Naive B cell (primary cell): Measurements from ENCODE around the gene TENT5C. TPM values are rescaled to one million over a fixed set of nuclear protein-coding genes. Genes with fewer than 3 reads are reported as not detected.
"Not testable (repeated sequence)": the region's sequence is repeated elsewhere in the genome, so short reads cannot be mapped to it uniquely, and the experiment has no call there.

Experiments used
- ATAC-seq, 2 donors: fragments of 150-1000 bp; cut with Tn5 transposase; 2 replicates each; pipeline ENCODE4 v1.10.0; 2021; ENCODE audit warnings: low read depth in 2 of 2, mild to moderate bottlenecking in 2 of 2, moderate library complexity in 2 of 2
- DNase-seq: peaks from one replicate; pipeline ENCODE4 v3.0.0; 2022
- H3K27ac Mint-ChIP-seq, 6 donors: one replicate each; pipeline ENCODE4 v1.8.0; 2020 to 2022; ENCODE audit warnings: mild to moderate bottlenecking in 6 of 6, mixed read lengths in 6 of 6, moderate library complexity in 5 of 6, inconsistent platforms in 2 of 6
- H3K27me3 Mint-ChIP-seq, 3 donors: one replicate each; pipeline ENCODE4 v1.8.0; 2021 to 2022; ENCODE audit warnings: mixed read lengths in 3 of 3, mild to moderate bottlenecking in 1 of 3
- H3K36me3 Mint-ChIP-seq, 2 donors: one replicate each; pipeline ENCODE4 v1.8.0; 2020 to 2022; ENCODE audit warnings: mixed read lengths in 2 of 2, inconsistent platforms in 1 of 2, mild to moderate bottlenecking in 1 of 2
- H3K4me1 Mint-ChIP-seq, 3 donors: one replicate each; pipeline ENCODE4 v1.8.0; 2020 to 2022; ENCODE audit warnings: mixed read lengths in 3 of 3, inconsistent platforms in 1 of 3, mild to moderate bottlenecking in 1 of 3, moderate library complexity in 1 of 3
- H3K4me3 Mint-ChIP-seq, 8 donors: one replicate each; pipeline ENCODE4 v1.8.0; 2020 to 2022; ENCODE audit warnings: mild to moderate bottlenecking in 8 of 8, mixed read lengths in 8 of 8, moderate library complexity in 8 of 8, inconsistent platforms in 2 of 8
- H3K9me3 Mint-ChIP-seq, 7 donors: one replicate each; pipeline ENCODE4 v1.8.0; 2020 to 2022; ENCODE audit warnings: mixed read lengths in 7 of 7, mild to moderate bottlenecking in 5 of 7, inconsistent platforms in 2 of 7, moderate library complexity in 1 of 7
- polyA plus RNA-seq, 6 donors: library from polyadenylated mRNA; unstranded; fragments of 300-500 nt; fragmentation: Illumina TruSeq; gene quantifications; one replicate each; pipeline ENCODE4 v1.2.3, GENCODE V29; 2021; ENCODE audit warnings: low read depth in 6 of 6

TENT5C gene
- polyA plus RNA-seq = 10 to 100 TPM; 55.9 to 92.4 (median 65.2) TPM

DNA sequence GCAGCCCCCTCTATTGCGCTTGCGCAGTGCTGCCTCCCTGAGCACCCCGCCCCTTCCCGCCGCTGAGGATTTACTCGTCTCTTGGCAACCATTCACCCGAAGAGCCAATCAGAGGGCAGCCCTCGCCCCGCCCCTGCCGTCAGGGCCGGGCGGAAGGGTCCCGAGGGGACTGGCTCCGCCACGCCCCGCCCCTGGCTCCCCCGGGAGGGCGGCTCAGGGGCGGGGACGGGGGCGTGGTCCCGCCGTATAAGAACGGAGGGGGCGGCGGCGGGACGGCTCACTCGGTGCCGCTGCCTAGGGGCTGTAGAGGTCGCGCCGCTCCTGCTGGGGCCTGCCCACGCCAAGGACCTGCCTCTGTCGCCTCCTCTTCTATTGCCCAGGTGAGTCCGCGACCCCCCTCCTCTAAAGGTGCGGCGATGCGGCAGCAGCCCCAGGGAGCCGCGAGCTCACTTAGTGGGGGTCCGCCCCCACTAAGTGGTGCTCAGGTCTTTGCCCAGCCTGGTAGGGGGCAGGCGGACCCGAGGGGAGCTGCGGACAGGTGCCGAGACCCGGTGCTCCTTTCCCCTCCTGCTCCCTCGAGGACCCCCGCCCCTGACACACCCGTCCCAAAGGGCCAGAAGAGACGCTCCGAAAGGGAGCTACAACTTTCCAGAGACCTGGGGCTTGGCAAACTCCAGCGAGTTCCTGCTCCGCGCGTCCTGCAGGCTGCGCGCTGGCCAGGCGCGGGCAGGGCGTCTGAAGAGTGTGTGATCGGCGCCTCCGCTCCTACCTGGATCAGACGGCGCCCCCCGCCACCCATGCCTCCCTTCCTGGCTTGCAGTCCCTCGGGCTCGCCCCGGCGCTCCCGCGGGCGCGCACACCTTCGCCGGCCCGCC lies at the start of gene TENT5C:
TENT5C (plus strand) TSS at position 275 of the 875 bp plus-strand sequence. CDS start 16,821 bp downstream, outside the sequence.
- Mint-ChIP-seq H3K27ac (peak within 1 kb of the TSS; percentile 99 to 100 (median 100)), H3K36me3 (peaks cover 12 to 16% of the 10 kb centered on the region in 2 donors), H3K9me3 (no peaks in the 10 kb centered on the region), H3K27me3 (no peaks in the 10 kb centered on the region), H3K4me3 (peak within 1 kb of the TSS; percentile 97 to 100 (median 99)), H3K4me1 (peaks cover 46 to 56% (median 54%) of the 10 kb centered on the region in 3 donors)
- ATAC-seq (peak; percentile 75 to 80), DNase-seq (peak; percentile 99)

DNA sequence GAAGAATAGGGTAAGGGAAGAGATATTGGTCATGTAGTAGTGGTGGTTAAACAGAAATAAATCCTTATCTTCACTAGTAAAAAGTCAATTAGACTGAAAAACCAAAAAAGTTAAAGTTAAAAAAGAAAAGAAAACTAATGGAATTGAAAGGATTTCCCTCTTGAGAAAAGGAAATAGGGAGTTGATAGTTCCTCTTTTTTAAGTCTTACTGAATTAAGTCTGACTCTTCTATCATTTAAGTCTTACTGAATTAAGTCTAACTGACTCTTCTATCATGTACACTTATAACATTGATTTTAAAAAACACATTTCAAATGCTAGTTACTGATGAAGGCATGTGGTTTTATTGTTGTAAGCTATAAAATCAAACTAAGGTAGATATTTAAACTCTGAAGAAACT lies 49.5 kb upstream of the TENT5C start:
- no peak overlapping the region for H3K27ac Mint-ChIP-seq
- H3K36me3 Mint-ChIP-seq = peaks cover 10 to 14% of the 10 kb centered on the region in 2 donors
- H3K4me1 Mint-ChIP-seq = peaks cover 0 to 6% (median 4%) of the 10 kb centered on the region in 3 donors
- H3K4me3 Mint-ChIP-seq = no peak overlapping the region
- ATAC-seq (no peak), DNase-seq (no peak)
- H3K9me3 Mint-ChIP-seq = peaks cover 5 to 13% (median 10%) of the 10 kb centered on the region in 7 donors
- peaks cover 0 to 6% (median 4%) of the 10 kb centered on the region in 3 donors for H3K27me3 Mint-ChIP-seq

DNA sequence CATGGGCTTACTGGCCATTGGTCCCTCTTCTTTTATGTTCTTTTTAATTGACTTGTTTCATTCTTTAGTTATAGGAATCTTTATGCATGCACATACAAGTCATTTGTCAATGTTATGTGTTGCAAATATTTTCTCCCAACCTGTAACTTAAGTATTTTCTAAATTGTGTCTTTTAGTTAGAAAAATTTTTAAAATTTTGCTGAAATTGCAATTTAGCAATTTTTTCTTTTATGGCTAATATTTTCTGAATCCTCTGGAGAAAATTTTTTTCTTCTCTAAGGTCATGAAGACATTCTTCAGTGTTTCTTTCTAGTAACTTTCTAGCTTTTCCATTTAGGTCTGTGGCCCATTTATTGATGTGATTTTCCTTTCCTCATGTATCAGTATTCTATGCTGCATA lies 48.9 kb upstream of the TENT5C start:
- no peak for DNase-seq
- peaks cover 10 to 14% of the 10 kb centered on the region in 2 donors for H3K36me3 Mint-ChIP-seq
- H3K9me3 Mint-ChIP-seq = peaks cover 5 to 13% (median 10%) of the 10 kb centered on the region in 7 donors
- peak overlapping the region in 2 of 6 donors; percentile 27 to 91 for H3K27ac Mint-ChIP-seq
- ATAC-seq = no peak
- peaks cover 0 to 6% (median 4%) of the 10 kb centered on the region in 3 donors for H3K27me3 Mint-ChIP-seq
- peaks cover 0 to 6% (median 4%) of the 10 kb centered on the region in 3 donors for H3K4me1 Mint-ChIP-seq
- peak overlapping the region in 1 of 8 donors; percentile 25 for H3K4me3 Mint-ChIP-seq

GRCh38 chr1:117558451-117558850 lies 47.4 kb upstream of the TENT5C start:
- peaks cover 10 to 14% of the 10 kb centered on the region in 2 donors for H3K36me3 Mint-ChIP-seq
- H3K4me1 Mint-ChIP-seq = not testable (repeated sequence)

GRCh38 chr1:117559139-117559538 lies 46.7 kb upstream of the TENT5C start:
- Mint-ChIP-seq H3K4me1 (peaks cover 0 to 6% (median 4%) of the 10 kb centered on the region in 3 donors), H3K27ac (no peak overlapping the region), H3K9me3 (peaks cover 5 to 13% (median 10%) of the 10 kb centered on the region in 7 donors), H3K36me3 (peaks cover 10 to 14% of the 10 kb centered on the region in 2 donors), H3K4me3 (no peak overlapping the region), H3K27me3 (peaks cover 0 to 11% (median 4%) of the 10 kb centered on the region in 3 donors)
- DNase-seq = no peak
- no peak for ATAC-seq

More at GRCh38 chr1:117558451-117558850, 47.4 kb upstream of the TENT5C start:
- H3K9me3 Mint-ChIP-seq = peaks cover 5 to 13% (median 10%) of the 10 kb centered on the region in 7 donors
- H3K27me3 Mint-ChIP-seq, DNase-seq, H3K4me3 Mint-ChIP-seq, H3K27ac Mint-ChIP-seq, ATAC-seq: not testable (repeated sequence)

DNA sequence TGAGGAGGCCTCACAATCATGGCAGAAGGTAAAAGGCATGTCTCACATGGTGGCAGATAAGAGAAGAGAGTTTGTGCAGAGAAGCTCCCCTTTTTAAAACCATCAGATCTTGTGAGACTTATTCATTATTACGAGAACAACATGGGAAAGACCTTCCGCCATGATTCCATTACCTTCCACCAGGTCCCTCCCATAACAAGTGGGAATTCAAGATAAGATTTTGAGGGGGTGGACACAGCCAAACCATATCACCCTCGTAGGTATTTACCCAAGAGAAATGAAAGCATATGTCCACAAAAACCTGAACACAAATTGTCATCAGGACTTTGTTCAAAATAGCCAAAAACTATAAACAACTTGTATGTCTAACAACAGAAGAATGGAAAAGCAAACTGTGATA lies 45.9 kb upstream of the TENT5C start:
- Mint-ChIP-seq H3K27me3 (peaks cover 0 to 16% (median 4%) of the 10 kb centered on the region in 3 donors), H3K4me1 (peaks cover 6 to 10% (median 8%) of the 10 kb centered on the region in 3 donors), H3K27ac (no peak overlapping the region), H3K9me3 (peaks cover 5 to 13% (median 10%) of the 10 kb centered on the region in 7 donors), H3K4me3 (no peak overlapping the region), H3K36me3 (peaks cover 10 to 14% of the 10 kb centered on the region in 2 donors)
- DNase-seq (no peak), ATAC-seq (no peak)

- ATAC-seq (no peak), DNase-seq (no peak)
- peaks cover 10 to 14% of the 10 kb centered on the region in 2 donors for H3K36me3 Mint-ChIP-seq
- H3K27ac Mint-ChIP-seq = peak overlapping the region in 1 of 6 donors; percentile 63
- peaks cover 0 to 17% (median 4%) of the 10 kb centered on the region in 3 donors for H3K27me3 Mint-ChIP-seq
- peaks cover 6 to 8% (median 8%) of the 10 kb centered on the region in 3 donors for H3K4me1 Mint-ChIP-seq
- H3K9me3 Mint-ChIP-seq = peaks cover 5 to 13% (median 10%) of the 10 kb centered on the region in 7 donors
- H3K4me3 Mint-ChIP-seq = no peak overlapping the region
These were observed 44.8 kb upstream of the TENT5C start for GRCh38 chr1:117561071-117561470.

DNA sequence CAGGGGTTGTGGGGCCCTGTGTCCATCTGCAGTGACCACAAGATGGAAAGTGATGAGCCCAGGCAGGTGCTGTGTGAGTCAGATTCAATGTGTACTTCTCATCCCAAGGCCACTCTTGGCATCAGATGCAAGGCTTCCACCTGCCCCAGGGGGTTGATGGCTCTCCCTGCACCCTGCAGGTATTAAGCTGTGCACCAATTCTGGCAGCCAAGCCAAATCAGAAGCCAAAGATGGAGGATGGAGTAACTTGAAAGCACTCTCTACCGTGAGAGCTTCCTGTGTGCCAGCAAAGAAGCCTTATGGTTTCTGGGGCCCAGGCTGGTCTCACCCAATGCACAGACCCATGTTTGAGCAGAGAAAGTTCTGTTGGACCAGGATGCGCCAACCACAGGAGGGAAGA lies 44.3 kb upstream of the TENT5C start:
- H3K4me3 Mint-ChIP-seq = no peak overlapping the region
- peaks cover 5 to 13% (median 10%) of the 10 kb centered on the region in 7 donors for H3K9me3 Mint-ChIP-seq
- peaks cover 0 to 17% (median 4%) of the 10 kb centered on the region in 3 donors for H3K27me3 Mint-ChIP-seq
- ATAC-seq (no peak), DNase-seq (no peak)
- peak overlapping the region in 2 of 6 donors; percentile 17 to 63 for H3K27ac Mint-ChIP-seq
- peaks cover 4 to 8% (median 6%) of the 10 kb centered on the region in 3 donors for H3K4me1 Mint-ChIP-seq
- peaks cover 10 to 14% of the 10 kb centered on the region in 2 donors for H3K36me3 Mint-ChIP-seq

DNA sequence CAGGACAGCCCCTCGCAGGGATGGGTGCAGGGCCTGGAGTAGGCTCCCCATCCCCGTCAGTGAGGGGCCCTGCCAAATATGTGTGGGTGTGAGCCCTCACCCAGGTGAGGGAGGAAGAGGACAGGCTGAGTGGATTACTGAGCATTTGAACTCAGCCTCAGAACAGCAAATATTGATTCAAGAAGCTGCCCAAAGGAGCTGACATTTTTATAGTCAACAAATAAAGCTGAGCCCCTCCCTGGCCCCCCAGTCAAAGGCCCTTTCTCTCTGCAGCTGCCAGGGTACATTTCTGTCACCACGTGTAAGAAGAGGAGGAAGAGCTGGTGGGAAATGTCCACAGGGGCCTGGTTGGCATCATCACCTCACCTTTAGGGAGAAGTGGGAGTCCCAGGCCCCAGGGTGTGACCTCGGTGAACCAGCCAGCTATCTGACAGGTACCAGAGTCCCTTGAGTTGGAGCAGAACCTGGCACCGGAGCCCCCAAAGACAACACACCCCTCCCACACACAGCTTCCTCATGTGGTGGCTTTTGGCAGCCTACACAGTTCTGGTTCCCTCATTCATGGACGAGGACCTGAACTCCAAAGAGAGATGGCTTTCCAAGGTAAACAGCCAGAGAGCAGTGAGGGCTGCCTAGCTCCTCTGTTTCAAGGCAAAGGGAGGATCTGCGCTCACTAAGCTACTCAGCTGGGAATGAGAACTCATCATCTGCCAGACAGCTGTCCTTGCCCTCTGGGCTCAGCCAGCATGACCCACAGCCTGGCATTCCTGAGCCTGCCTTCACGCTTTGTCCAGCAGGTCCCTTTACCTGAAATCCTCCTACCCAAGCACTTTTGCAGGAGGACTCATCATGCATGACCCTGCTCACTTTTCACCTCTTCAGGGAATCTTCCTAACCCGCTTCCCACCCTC lies 43.0 kb upstream of the TENT5C start:
- no peak overlapping the region for H3K4me3 Mint-ChIP-seq
- peaks cover 4 to 6% (median 6%) of the 10 kb centered on the region in 3 donors for H3K4me1 Mint-ChIP-seq
- ATAC-seq (no peak), DNase-seq (no peak)
- H3K27me3 Mint-ChIP-seq = peaks cover 0 to 17% (median 4%) of the 10 kb centered on the region in 3 donors
- peak overlapping the region in 1 of 6 donors; percentile 59 for H3K27ac Mint-ChIP-seq
- peaks cover 10 to 14% of the 10 kb centered on the region in 2 donors for H3K36me3 Mint-ChIP-seq
- H3K9me3 Mint-ChIP-seq = peaks cover 5 to 11% (median 8%) of the 10 kb centered on the region in 7 donors

DNA sequence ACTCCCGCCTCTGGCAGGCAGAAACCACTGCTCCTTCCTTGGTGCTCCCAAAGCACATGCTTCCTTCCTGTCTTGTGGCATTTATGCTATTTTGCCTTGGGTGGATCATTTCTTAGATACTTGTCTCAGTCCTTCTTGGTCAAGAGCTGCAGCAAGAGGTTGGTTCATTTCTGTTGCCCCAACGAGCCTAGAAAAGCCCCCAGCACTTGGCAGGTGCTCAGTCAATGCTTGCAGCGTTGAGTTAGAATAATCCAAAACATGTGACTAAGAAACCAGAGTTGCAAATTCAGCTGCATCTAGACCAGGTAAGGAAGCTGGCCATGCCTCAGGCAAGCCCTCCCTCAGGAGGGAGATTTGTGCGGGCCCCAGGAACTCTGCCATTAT lies 42.4 kb upstream of the TENT5C start:
- Mint-ChIP-seq H3K9me3 (peaks cover 5 to 11% (median 8%) of the 10 kb centered on the region in 7 donors), H3K4me1 (peaks cover 4 to 6% (median 6%) of the 10 kb centered on the region in 3 donors), H3K4me3 (no peak overlapping the region), H3K36me3 (peaks cover 10 to 14% of the 10 kb centered on the region in 2 donors), H3K27me3 (peaks cover 0 to 17% (median 4%) of the 10 kb centered on the region in 3 donors), H3K27ac (no peak overlapping the region)
- DNase-seq (no peak), ATAC-seq (no peak)

- peak overlapping the region in 1 of 6 donors; percentile 84 for H3K27ac Mint-ChIP-seq
- no peak for ATAC-seq
These were observed 41.4 kb upstream of the TENT5C start for GRCh38 chr1:117564227-117565075.

GRCh38 chr1:117565076-117565556 lies 40.7 kb upstream of the TENT5C start:
- Mint-ChIP-seq H3K27me3 (peaks cover 0 to 16% (median 0%) of the 10 kb centered on the region in 3 donors), H3K4me3 (no peak overlapping the region), H3K9me3 (peaks cover 0 to under 1% (median 0%) of the 10 kb centered on the region in 7 donors), H3K27ac (peak overlapping the region in 1 of 6 donors; percentile 74), H3K36me3 (no peaks in the 10 kb centered on the region), H3K4me1 (peaks cover 4 to 6% (median 6%) of the 10 kb centered on the region in 3 donors)
- DNase-seq (no peak), ATAC-seq (no peak)

More at GRCh38 chr1:117564227-117565075, 41.4 kb upstream of the TENT5C start:
- Mint-ChIP-seq H3K4me3 (no peak overlapping the region), H3K27me3 (peaks cover 0 to 17% (median 0%) of the 10 kb centered on the region in 3 donors), H3K36me3 (peaks cover 6% of the 10 kb centered on the region in 2 donors), H3K9me3 (peaks cover under 1 to 6% (median 3%) of the 10 kb centered on the region in 7 donors), H3K4me1 (peaks cover 4 to 6% (median 6%) of the 10 kb centered on the region in 3 donors)
- DNase-seq = no peak
